ENCODE measurements around the gene ZNF124.
"Not testable (repeated sequence)": the region's sequence is repeated elsewhere in the genome, so short reads cannot be mapped to it uniquely, and the experiment has no call there.

GRCh38 chr1:247147120-247147519, 24.7 kb downstream of the ZNF124 start:
- TF ChIP-seq HIVEP1 (CRISPR knock-in tag; IDR thresholded peaks at IDR 0.05); TRIM24 (CRISPR knock-in tag; IDR thresholded peaks at IDR 0.05); POLR2AphosphoS5 (IDR thresholded peaks at IDR 0.05; ENCODE audit: low read depth, low read length); ZNF704 (CRISPR knock-in tag; IDR thresholded peaks at IDR 0.05; ENCODE audit: borderline replicate concordance); ZHX1 (CRISPR knock-in tag; IDR thresholded peaks at IDR 0.05; ENCODE audit: low read depth); SMC3 (IDR thresholded peaks at IDR 0.05; ENCODE audit: low read length); ATF2 (CRISPR knock-in tag; IDR thresholded peaks at IDR 0.05); GABPA (IDR thresholded peaks at IDR 0.05; ENCODE audit: low read depth, low read length); GABPA (CRISPR knock-in tag; IDR thresholded peaks at IDR 0.05; ENCODE audit: low read depth); SUZ12 (IDR thresholded peaks at IDR 0.05; ENCODE audit: low read depth, low read length); HDAC6 (IDR thresholded peaks at IDR 0.05; ENCODE audit: low read depth, low read length): not testable (repeated sequence)

All from HepG2 (cell line).